Liver (tissue), 9 donors: Measurements from ENCODE around the gene TATDN3. TPM values are rescaled to one million over a fixed set of nuclear protein-coding genes. Genes with fewer than 3 reads are reported as not detected.
A peak's percentile ranks its signal among the peaks of the same experiment; 100 is the strongest.
"Not testable (repeated sequence)": the region's sequence is repeated elsewhere in the genome, so short reads cannot be mapped to it uniquely, and the experiment has no call there.

Source experiments
- DNase-seq: peaks from one replicate; pipeline ENCODE4 v3.0.0-alpha.2; 2017; ENCODE audit warnings: low spot score
- H3K27ac ChIP-seq, 2 donors: one replicate each; pipeline ENCODE4 v1.7.0; 2013; ENCODE audit warnings: inconsistent platforms in 2 of 2, low read length in 2 of 2, control low read depth in 1 of 2, low read depth in 1 of 2, mild to moderate bottlenecking in 1 of 2
- H3K27me3 ChIP-seq, 4 donors: one replicate each; pipeline versions ENCODE4 v1.6.1 to v1.7.0; 2013; ENCODE audit warnings: low read length in 3 of 4, inconsistent platforms in 1 of 4, mild to moderate bottlenecking in 1 of 4, moderate library complexity in 1 of 4; ENCODE audit not compliant: control insufficient read depth in 4 of 4, insufficient read depth in 4 of 4
- H3K36me3 ChIP-seq, 4 donors: one replicate each; pipeline versions ENCODE4 v1.6.1 to v1.7.0; 2013; ENCODE audit warnings: low read length in 3 of 4, mild to moderate bottlenecking in 3 of 4, low read depth in 1 of 4, moderate library complexity in 1 of 4; ENCODE audit not compliant: control insufficient read depth in 4 of 4, insufficient read depth in 3 of 4
- H3K4me1 ChIP-seq, 4 donors: one replicate each; pipeline versions ENCODE4 v1.6.1 to v1.7.0; 2013; ENCODE audit warnings: low read length in 3 of 4, mild to moderate bottlenecking in 3 of 4, moderate library complexity in 1 of 4; ENCODE audit not compliant: control insufficient read depth in 4 of 4, insufficient read depth in 4 of 4
- H3K4me3 ChIP-seq, 3 donors: one replicate each; pipeline versions ENCODE4 v1.6.1 to v1.7.0; 2013; ENCODE audit warnings: low read length in 3 of 3, control low read depth in 1 of 3, low read depth in 1 of 3, mild to moderate bottlenecking in 1 of 3
- H3K9ac ChIP-seq, 2 donors: one replicate each; pipeline ENCODE4 v1.7.0; 2013; ENCODE audit warnings: low read length in 2 of 2, mild to moderate bottlenecking in 2 of 2, moderate library complexity in 2 of 2, control low read depth in 1 of 2, low read depth in 1 of 2
- H3K9me3 ChIP-seq, 4 donors: one replicate each; pipeline versions ENCODE4 v1.6.1 to v1.7.0; 2013; ENCODE audit warnings: low read length in 3 of 4; ENCODE audit not compliant: control insufficient read depth in 4 of 4
- EGR1 ChIP-seq, 2 donors: IDR thresholded peaks; 2 replicates each; pipeline ENCODE4 v1.6.1; 2016 to 2018; ENCODE audit warnings: antibody characterized with exemption in 2 of 2, low read depth in 2 of 2
- FOXA1 ChIP-seq: IDR thresholded peaks from 2 replicates; pipeline ENCODE4 v1.6.1; 2016; ENCODE audit warnings: antibody characterized with exemption
- FOXA2 ChIP-seq: IDR thresholded peaks from 2 replicates; pipeline ENCODE4 v1.6.1; 2016; ENCODE audit warnings: antibody characterized with exemption
- HNF4A ChIP-seq, 2 donors: conservative IDR thresholded peaks; 2 replicates each; pipeline ENCODE4 v1.6.1; 2016; ENCODE audit warnings: antibody characterized with exemption in 2 of 2, mild to moderate bottlenecking in 2 of 2
- HNF4G ChIP-seq: IDR thresholded peaks from 2 replicates; pipeline ENCODE4 v1.6.1; 2016; ENCODE audit warnings: antibody characterized with exemption
- JUND ChIP-seq, 2 donors: IDR thresholded peaks; 2 replicates each; pipeline ENCODE4 v1.6.1; 2016; ENCODE audit warnings: antibody characterized with exemption in 2 of 2
- NR2F2 ChIP-seq: IDR thresholded peaks from 2 replicates; pipeline ENCODE4 v1.6.1; 2016; ENCODE audit warnings: antibody characterized with exemption
- RXRA ChIP-seq, 2 donors: IDR thresholded peaks; 2 replicates each; pipeline ENCODE4 v1.6.1; 2017 to 2018; ENCODE audit warnings: antibody characterized with exemption in 2 of 2, mild to moderate bottlenecking in 1 of 2
- SP1 ChIP-seq: IDR thresholded peaks from 2 replicates; pipeline ENCODE4 v1.6.1; 2018; ENCODE audit warnings: antibody characterized with exemption, mild to moderate bottlenecking
- YY1 ChIP-seq: IDR thresholded peaks from 2 replicates; pipeline ENCODE4 v1.6.1; 2016; ENCODE audit warnings: antibody characterized with exemption, mild to moderate bottlenecking
- WGBS: extraction: QIAGEN DNeasy Blood & Tissue Kit; methylation state at CpG from one replicate; pipeline ENCODE4 v1.1.7; 2013; 5-methylcytosine and 5-hydroxymethylcytosine counted together
- polyA plus RNA-seq, 2 donors: library from polyadenylated mRNA; stranded (reverse) in 1 of 2; unstranded in 1 of 2; fragments of 200-250 nt in 1 of 2; fragments of >200 nt in 1 of 2; fragmentation: Nextera tagmentation in 1 of 2; extraction: Ambion mirVana in 1 of 2; gene quantifications; one replicate each; pipeline versions ENCODE4 v1.2.1 to v1.2.3, GENCODE V29; 2013 to 2015
- total RNA-seq, 2 donors: library from RNA; depleted of rRNA; stranded (reverse); fragments of >200 nt; gene quantifications; one replicate each; pipeline ENCODE4 v1.2.3, GENCODE V29; 2014
- TF ChIP-seq, protein P1 (sequence below): IDR thresholded peaks from 2 replicates; pipeline ENCODE4 v1.6.1; 2016; ENCODE audit warnings: antibody characterized with exemption
- TF ChIP-seq, protein P2 (sequence below): IDR thresholded peaks from 2 replicates; pipeline ENCODE4 v1.6.1; 2016; ENCODE audit warnings: antibody characterized with exemption
- TF ChIP-seq, protein P3 (sequence below): IDR thresholded peaks from 2 replicates; pipeline ENCODE4 v1.6.1; 2016; ENCODE audit warnings: antibody characterized with exemption
- donor health status: healthy.
- donor health status: healthy.
- donor health status: healthy.
- donor health status: healthy.
- donor health status: healthy.

Gene TATDN3
- total and polyA plus RNA-seq, 4 donors: 5.2 to 8.1 (median 6.7) TPM

DNA sequence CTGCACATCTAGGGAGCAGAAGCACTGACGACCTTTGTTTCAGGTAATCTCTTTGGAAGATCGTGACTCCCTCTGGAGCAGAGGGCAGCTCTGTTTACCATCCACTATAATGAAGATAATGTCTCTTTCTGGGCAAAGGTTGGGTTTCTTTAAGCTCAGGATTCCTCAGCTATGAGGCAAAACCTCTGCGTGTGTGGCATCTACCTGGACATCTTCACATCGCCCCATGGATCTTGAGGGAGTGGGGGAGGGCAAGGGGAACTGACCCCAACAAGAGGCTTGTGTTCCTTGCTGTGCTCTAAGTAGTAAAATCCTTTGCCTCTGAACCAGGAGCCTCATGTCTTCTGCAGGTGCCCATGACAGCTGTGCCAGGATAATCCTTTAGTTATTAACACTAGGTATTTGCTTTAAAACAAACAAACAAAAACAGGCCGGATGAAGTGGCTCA lies 36.2 kb downstream of the TATDN3 start:
- H3K27me3 ChIP-seq: no peaks in the 10 kb centered on the region
- H3K4me1 ChIP-seq: no peaks in the 10 kb centered on the region
- no peak overlapping the region for H3K27ac ChIP-seq
- no peak overlapping the region for H3K4me3 ChIP-seq
- DNase-seq: no peak
- TF ChIP-seq FOXA1: no peak
- TF ChIP-seq HNF4A (conservative IDR thresholded peaks at IDR 0.05): peak in 1 of 2 donors; percentile 7
- H3K36me3 ChIP-seq: no peaks in the 10 kb centered on the region
- no peak overlapping the region for H3K9ac ChIP-seq
- 39% methylated on average over 5 of the region's 5 CpGs for WGBS
- peaks cover 3 to 10% (median 8%) of the 10 kb centered on the region in 4 donors for H3K9me3 ChIP-seq

DNA sequence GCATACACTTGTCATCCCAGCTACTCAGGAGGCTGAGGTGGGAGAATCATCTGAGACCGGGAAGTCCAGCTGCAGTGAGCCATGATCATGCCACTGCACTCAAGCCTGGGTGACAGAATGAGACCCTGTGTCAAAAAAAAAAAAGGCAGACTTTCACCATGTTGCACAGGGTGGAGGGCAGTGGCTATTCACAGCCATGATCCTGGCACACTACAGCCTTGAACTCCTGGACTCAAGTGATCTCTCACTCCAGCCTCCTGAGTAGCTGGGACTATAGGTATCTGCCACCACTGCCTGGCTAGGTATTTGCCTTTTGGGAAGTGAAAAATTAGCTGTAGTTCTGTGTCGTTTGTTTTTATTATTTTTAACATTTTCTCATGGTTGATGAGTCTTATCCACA lies 36.7 kb downstream of the TATDN3 start:
- Histone ChIP-seq H3K36me3 (no peaks in the 10 kb centered on the region), H3K4me3 (no peak overlapping the region), H3K27me3 (no peaks in the 10 kb centered on the region), H3K4me1 (no peaks in the 10 kb centered on the region), H3K27ac (no peak overlapping the region), H3K9ac (no peak overlapping the region), H3K9me3 (peaks cover 3 to 10% (median 8%) of the 10 kb centered on the region in 4 donors)
- DNase-seq: no peak
- 78% methylated on average over 2 of the region's 2 CpGs for WGBS
- TF ChIP-seq, protein P1, sequence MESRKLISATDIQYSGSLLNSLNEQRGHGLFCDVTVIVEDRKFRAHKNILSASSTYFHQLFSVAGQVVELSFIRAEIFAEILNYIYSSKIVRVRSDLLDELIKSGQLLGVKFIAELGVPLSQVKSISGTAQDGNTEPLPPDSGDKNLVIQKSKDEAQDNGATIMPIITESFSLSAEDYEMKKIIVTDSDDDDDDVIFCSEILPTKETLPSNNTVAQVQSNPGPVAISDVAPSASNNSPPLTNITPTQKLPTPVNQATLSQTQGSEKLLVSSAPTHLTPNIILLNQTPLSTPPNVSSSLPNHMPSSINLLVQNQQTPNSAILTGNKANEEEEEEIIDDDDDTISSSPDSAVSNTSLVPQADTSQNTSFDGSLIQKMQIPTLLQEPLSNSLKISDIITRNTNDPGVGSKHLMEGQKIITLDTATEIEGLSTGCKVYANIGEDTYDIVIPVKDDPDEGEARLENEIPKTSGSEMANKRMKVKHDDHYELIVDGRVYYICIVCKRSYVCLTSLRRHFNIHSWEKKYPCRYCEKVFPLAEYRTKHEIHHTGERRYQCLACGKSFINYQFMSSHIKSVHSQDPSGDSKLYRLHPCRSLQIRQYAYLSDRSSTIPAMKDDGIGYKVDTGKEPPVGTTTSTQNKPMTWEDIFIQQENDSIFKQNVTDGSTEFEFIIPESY: no peak

DNA sequence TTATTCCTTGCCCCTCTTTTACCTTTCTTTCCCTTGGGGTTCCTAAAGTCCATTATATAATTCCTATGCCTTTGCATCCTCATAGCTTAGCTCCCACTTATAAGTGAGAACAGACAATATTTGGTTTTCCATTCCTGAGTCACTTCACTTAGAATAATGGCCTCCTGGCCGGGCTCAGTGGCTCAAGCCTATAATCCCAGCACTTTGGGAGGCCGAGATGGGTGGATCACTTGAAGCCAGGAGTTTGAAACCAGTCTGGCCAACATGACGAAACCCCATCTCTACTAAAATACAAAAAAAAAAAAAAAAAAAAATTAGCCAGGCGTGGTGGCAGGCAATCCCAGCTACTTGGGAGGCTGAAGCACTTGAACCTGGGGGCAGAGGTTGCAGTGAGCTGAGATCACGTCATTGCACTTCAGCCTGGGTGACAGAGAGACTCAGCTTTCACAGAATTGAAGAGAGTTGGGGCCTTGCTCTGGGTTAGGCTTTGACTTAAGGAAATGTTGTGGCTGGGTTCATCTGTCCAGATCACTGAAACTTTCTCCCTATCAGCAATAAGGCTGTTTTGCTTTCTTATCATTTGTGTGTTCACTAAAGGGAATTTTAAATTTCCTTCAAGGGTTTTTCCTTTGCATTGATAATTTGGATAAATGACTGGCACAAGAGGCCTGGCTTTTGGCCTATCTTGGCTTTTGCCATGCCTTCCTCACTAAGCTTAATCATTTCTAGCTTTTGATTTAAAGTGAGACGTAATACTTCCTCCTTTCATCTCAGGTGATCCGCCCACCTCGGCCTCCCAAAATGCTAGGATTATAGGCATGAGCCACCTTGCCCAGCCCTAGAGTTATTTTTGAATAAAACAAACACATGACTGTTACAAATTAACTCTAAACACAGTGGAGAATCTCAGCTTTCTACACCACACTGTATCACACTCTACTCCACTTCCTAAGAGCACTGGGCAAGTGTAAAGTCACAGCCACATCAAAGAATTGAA lies 41.8 kb downstream of the TATDN3 start:
- 67% methylated on average over 8 of the region's 8 CpGs for WGBS
- H3K36me3 ChIP-seq, H3K9ac ChIP-seq, H3K9me3 ChIP-seq, H3K4me3 ChIP-seq, DNase-seq, H3K27me3 ChIP-seq, H3K27ac ChIP-seq, H3K4me1 ChIP-seq: not testable (repeated sequence)
- peak; percentile 12 to 51 for TF ChIP-seq HNF4A (conservative IDR thresholded peaks at IDR 0.05)

DNA sequence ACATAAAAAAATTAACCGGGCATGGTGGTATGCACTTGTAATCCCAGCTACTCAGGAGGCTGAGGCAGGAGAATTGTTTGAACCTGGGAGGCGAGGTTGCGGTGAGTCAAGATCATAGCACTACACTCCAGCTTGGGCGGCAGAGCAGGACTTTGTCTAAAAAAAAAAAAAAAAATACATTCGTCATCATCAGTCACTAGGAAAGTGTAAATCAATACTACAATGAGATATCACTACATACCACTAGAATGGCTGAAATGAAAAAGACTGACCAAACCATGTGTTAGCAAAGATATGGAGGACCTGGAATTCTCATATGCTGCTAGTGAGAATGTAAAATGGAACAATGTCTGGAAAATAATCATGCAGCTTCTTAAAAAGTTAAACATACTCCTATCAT lies 46.5 kb downstream of the TATDN3 start:
- Histone ChIP-seq H3K9me3 (no peaks in the 10 kb centered on the region), H3K27ac (no peak overlapping the region), H3K4me3 (no peak overlapping the region), H3K36me3 (no peaks in the 10 kb centered on the region), H3K9ac (no peak overlapping the region), H3K4me1 (no peaks in the 10 kb centered on the region), H3K27me3 (no peaks in the 10 kb centered on the region)
- no peak for DNase-seq
- 97% methylated on average over 5 of the region's 5 CpGs for WGBS
- TF ChIP-seq EGR1 (IDR thresholded peaks at IDR 0.05; ENCODE audit: low read depth in 2 of 2) (no peak), HNF4G (no peak), FOXA2 (no peak), NR2F2 (no peak), SP1 (no peak), JUND (IDR thresholded peaks at IDR 0.05) (no peak), FOXA1 (no peak), RXRA (IDR thresholded peaks at IDR 0.05) (no peak), YY1 (no peak)
- TF ChIP-seq, protein P1: no peak
- TF ChIP-seq, protein P2, sequence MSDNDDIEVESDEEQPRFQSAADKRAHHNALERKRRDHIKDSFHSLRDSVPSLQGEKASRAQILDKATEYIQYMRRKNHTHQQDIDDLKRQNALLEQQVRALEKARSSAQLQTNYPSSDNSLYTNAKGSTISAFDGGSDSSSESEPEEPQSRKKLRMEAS: no peak
- TF ChIP-seq, protein P3, sequence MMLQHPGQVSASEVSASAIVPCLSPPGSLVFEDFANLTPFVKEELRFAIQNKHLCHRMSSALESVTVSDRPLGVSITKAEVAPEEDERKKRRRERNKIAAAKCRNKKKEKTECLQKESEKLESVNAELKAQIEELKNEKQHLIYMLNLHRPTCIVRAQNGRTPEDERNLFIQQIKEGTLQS: no peak

DNA sequence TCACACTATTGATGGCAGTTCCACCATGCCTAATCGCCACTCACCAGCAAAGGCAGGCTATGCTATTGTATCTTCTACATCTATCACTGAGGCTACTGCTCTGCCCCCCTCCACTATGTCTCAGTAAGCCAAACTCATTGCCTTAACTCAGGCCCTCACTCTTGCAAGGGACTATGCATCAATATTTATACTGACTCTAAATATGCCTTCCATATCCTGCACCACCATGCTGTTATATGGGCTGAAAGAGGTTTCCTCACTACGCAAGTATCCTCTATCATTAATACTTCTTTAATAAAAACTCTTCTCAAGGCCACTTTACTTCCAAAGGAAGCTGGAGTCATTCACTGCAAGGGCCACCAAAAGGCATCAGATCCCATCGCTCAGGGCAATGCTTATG lies 52.8 kb downstream of the TATDN3 start:
- H3K27ac ChIP-seq, H3K36me3 ChIP-seq, H3K9me3 ChIP-seq, H3K4me3 ChIP-seq, DNase-seq, H3K4me1 ChIP-seq, H3K27me3 ChIP-seq, H3K9ac ChIP-seq: not testable (repeated sequence)
- 78% methylated on average over 3 of the region's 3 CpGs for WGBS
